ENCODE results near the gene SMCP.

The SMCP gene

DNA sequence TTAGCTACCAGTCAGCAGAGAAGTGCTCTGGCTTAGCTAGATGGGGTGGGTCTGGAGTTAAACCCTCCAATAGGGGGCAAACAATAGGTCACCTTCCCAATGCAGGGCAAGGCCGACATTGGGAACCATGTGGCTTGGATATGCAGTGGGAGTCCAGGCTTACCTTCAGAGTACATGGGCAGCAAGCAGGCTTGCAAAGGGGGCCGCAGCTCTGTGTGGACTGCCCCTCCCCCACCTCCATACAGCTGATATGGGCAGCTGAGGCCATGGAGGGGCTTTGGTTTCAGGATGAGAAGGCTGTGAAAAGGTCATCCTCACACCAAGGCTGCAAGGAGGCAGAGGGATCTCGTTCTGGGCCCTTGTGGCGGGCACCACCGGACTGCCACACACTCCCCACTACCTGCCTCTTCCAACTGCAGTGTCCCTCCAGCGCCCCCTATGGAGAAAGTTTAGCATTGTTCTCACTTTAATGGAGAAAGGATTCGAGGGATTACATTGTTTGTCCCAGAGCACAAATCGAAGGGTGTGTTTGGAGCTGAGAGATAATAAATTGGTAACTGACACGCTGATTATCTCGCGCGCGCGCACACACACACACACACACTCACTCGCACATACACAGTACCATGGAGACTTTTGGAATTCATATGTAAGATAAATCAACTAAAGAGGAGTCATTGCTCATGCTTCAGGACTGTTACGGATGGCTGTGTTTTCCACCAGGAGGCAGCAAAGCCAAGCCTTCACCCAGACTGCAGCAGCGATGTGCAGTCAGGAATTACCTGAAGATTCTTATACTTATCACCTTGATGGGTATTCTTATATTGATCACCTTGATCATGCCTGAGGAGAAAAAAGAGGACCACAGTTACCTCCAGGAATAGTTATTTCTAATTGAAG is 7.0 kb upstream of the SMCP start:
- DNase-seq: no peak

GRCh38 chr1:152871731-152872126 is 6.4 kb upstream of the SMCP start:
- TF ChIP-seq, protein P1, sequence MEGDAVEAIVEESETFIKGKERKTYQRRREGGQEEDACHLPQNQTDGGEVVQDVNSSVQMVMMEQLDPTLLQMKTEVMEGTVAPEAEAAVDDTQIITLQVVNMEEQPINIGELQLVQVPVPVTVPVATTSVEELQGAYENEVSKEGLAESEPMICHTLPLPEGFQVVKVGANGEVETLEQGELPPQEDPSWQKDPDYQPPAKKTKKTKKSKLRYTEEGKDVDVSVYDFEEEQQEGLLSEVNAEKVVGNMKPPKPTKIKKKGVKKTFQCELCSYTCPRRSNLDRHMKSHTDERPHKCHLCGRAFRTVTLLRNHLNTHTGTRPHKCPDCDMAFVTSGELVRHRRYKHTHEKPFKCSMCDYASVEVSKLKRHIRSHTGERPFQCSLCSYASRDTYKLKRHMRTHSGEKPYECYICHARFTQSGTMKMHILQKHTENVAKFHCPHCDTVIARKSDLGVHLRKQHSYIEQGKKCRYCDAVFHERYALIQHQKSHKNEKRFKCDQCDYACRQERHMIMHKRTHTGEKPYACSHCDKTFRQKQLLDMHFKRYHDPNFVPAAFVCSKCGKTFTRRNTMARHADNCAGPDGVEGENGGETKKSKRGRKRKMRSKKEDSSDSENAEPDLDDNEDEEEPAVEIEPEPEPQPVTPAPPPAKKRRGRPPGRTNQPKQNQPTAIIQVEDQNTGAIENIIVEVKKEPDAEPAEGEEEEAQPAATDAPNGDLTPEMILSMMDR (IDR thresholded peaks at IDR 0.05): no peak
- H3K36me3 ChIP-seq: no peaks in the 10 kb centered on the region
- no peak overlapping the region for H3K27ac ChIP-seq
- intact Hi-C loops (cut with DNase I; ENCODE audit: low total_unique reads): no loop called here
- DNase-seq: no peak
- H3K27me3 ChIP-seq: no peaks in the 10 kb centered on the region
- H3K9me3 ChIP-seq: no peaks in the 10 kb centered on the region
- no peaks in the 10 kb centered on the region for H3K4me1 ChIP-seq
- H3K4me3 ChIP-seq: no peak overlapping the region

More for the DNA sequence above, 7.0 kb upstream of the SMCP start:
- no peaks in the 10 kb centered on the region for H3K27me3 ChIP-seq
- H3K4me3 ChIP-seq: no peak overlapping the region
- H3K9me3 ChIP-seq: no peaks in the 10 kb centered on the region
- H3K36me3 ChIP-seq: no peaks in the 10 kb centered on the region
- intact Hi-C loops (cut with DNase I; ENCODE audit: low total_unique reads): no loop called here
- H3K4me1 ChIP-seq: no peaks in the 10 kb centered on the region
- TF ChIP-seq, protein P1 (IDR thresholded peaks at IDR 0.05): no peak
- H3K27ac ChIP-seq: no peak overlapping the region

GRCh38 chr1:152873495-152873894 is 4.6 kb upstream of the SMCP start:
- H3K27me3 ChIP-seq: no peaks in the 10 kb centered on the region
- intact Hi-C loops (cut with DNase I; ENCODE audit: low total_unique reads): no loop called here
- TF ChIP-seq, protein P1 (IDR thresholded peaks at IDR 0.05): no peak
- H3K27ac ChIP-seq: no peak overlapping the region
- no peaks in the 10 kb centered on the region for H3K36me3 ChIP-seq
- no peak overlapping the region for H3K4me3 ChIP-seq
- H3K4me1 ChIP-seq: no peaks in the 10 kb centered on the region
- H3K9me3 ChIP-seq: no peaks in the 10 kb centered on the region
- DNase-seq: no peak

- Histone ChIP-seq H3K27ac (no peak overlapping the region), H3K9me3 (no peaks in the 10 kb centered on the region), H3K4me1 (no peaks in the 10 kb centered on the region), H3K36me3 (no peaks in the 10 kb centered on the region), H3K4me3 (no peak overlapping the region), H3K27me3 (no peaks in the 10 kb centered on the region)
- intact Hi-C loops (cut with DNase I; ENCODE audit: low total_unique reads): no loop called here
- TF ChIP-seq, protein P1 (IDR thresholded peaks at IDR 0.05): no peak
- DNase-seq: no peak
Measured at GRCh38 chr1:152876827-152877226, 1.3 kb upstream of the SMCP start.

DNA sequence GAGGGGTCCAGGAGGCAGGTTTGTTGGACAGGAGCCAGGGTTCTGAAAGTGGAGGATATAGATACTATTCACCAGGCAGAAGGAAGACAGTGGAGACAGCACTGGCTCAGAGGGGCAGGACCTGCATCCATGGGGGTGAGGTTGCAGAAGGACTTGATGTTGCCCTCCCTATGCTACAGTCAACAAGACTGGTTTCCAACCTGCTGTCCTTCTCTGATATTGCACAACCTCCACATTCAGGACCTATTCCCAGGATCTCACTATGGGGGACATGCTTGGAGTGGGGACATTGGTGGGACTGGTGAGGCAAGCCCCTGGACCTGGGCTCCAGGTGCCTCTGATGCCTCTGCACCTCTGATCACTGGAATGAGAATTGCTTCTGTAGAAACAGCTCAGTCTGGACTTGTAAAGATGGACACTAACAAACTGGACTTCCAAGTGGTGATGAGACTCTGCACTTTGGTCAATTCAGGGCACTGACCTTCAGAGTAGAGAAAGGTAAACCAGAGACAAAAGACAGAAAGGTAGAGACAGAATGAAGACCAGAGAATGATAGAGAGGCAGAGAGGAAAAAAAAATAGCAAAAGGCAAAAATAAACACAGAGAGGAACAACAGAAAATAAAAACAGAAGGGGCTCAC is 1.6 kb downstream of the SMCP start:
- TF ChIP-seq, protein P1 (IDR thresholded peaks at IDR 0.05): no peak
- Histone ChIP-seq H3K36me3 (no peaks in the 10 kb centered on the region), H3K4me3 (no peak overlapping the region), H3K27me3 (no peaks in the 10 kb centered on the region), H3K9me3 (no peaks in the 10 kb centered on the region), H3K4me1 (peaks cover 0 to 5% (median 2%) of the 10 kb centered on the region in 4 donors), H3K27ac (no peak overlapping the region)
- intact Hi-C loops (cut with DNase I; ENCODE audit: low total_unique reads): no loop called here
- no peak for DNase-seq

Data from tibial artery (tissue), 4 donors.